CD4-positive, CD25-positive, alpha-beta regulatory T cell (primary cell): ENCODE results near the gene TCEANC. TPM values are rescaled to one million over a fixed set of nuclear protein-coding genes. Genes with fewer than 3 reads are reported as not detected.

Source experiments
- ATAC-seq, 2 donors: fragments of 150-1000 bp; cut with Tn5 transposase; one replicate each; pipeline ENCODE4 v1.10.0; 2021; ENCODE audit warnings: low read depth in 2 of 2, moderate number of reproducible peaks in 2 of 2, moderate library complexity in 1 of 2
- DNase-seq, 3 donors: peaks; one replicate each; pipeline versions ENCODE4 v3.0.0 to v3.0.0-alpha.2; 2012 to 2022; ENCODE audit warnings: mixed read lengths in 1 of 3
- H3K27ac ChIP-seq: one replicate; pipeline ENCODE4 v1.7.0; 2013; ENCODE audit warnings: mild to moderate bottlenecking, low read length; ENCODE audit not compliant: insufficient read depth, poor library complexity, severe bottlenecking
- H3K27me3 ChIP-seq: one replicate; pipeline ENCODE4 v1.7.0; 2013; ENCODE audit warnings: low read length; ENCODE audit not compliant: control insufficient read depth, insufficient read depth
- H3K36me3 ChIP-seq: one replicate; pipeline ENCODE4 v1.7.0; 2013; ENCODE audit warnings: mild to moderate bottlenecking, low read length, moderate library complexity; ENCODE audit not compliant: control insufficient read depth, insufficient read depth
- H3K4me1 ChIP-seq: 2 replicates; pipeline ENCODE4 v1.7.0; 2013; ENCODE audit warnings: mild to moderate bottlenecking, low read length; ENCODE audit not compliant: insufficient read depth, control insufficient read depth, poor library complexity, severe bottlenecking
- H3K4me3 ChIP-seq: one replicate; pipeline ENCODE4 v1.7.0; 2013; ENCODE audit warnings: low read depth, mild to moderate bottlenecking, low read length, moderate library complexity
- H3K9me3 ChIP-seq, 2 experiments: 1 replicate in 1 of 2; 2 replicates in 1 of 2; pipeline ENCODE4 v1.7.0; 2013; ENCODE audit warnings: low read length in 2 of 2, mild to moderate bottlenecking in 1 of 2, moderate library complexity in 1 of 2; ENCODE audit not compliant: control insufficient read depth in 2 of 2
- H3K27ac Mint-ChIP-seq, 3 donors: one replicate each; pipeline ENCODE4 v1.8.0; 2020 to 2022; ENCODE audit warnings: mild to moderate bottlenecking in 3 of 3, mixed read lengths in 3 of 3, moderate library complexity in 2 of 3
- H3K27me3 Mint-ChIP-seq: one replicate; pipeline ENCODE4 v1.8.0; 2022; ENCODE audit warnings: mild to moderate bottlenecking, mixed read lengths
- H3K36me3 Mint-ChIP-seq: one replicate; pipeline ENCODE4 v1.8.0; 2020; ENCODE audit warnings: mixed read lengths
- H3K4me1 Mint-ChIP-seq, 4 donors: one replicate each; pipeline ENCODE4 v1.8.0; 2020 to 2022; ENCODE audit warnings: mixed read lengths in 4 of 4, mild to moderate bottlenecking in 1 of 4
- H3K4me3 Mint-ChIP-seq, 4 donors: one replicate each; pipeline ENCODE4 v1.8.0; 2020 to 2022; ENCODE audit warnings: mild to moderate bottlenecking in 4 of 4, mixed read lengths in 4 of 4, moderate library complexity in 3 of 4
- H3K9me3 Mint-ChIP-seq, 7 donors: one replicate each; pipeline ENCODE4 v1.8.0; 2020 to 2022; ENCODE audit warnings: mixed read lengths in 7 of 7, mild to moderate bottlenecking in 3 of 7, moderate library complexity in 2 of 7
- polyA plus RNA-seq, 4 donors: library from polyadenylated mRNA; unstranded; fragments of 300-500 nt; fragmentation: Illumina TruSeq; gene quantifications; one replicate each; pipeline ENCODE4 v1.2.3, GENCODE V29; 2021
- total RNA-seq: library from RNA; stranded (reverse); gene quantifications from one replicate; pipeline ENCODE4 v1.2.3, GENCODE V29; 2022

Gene TCEANC
- total and polyA plus RNA-seq, 5 donors from 2014 or later, result 7.0 to 13.3 (median 7.7) TPM

DNA sequence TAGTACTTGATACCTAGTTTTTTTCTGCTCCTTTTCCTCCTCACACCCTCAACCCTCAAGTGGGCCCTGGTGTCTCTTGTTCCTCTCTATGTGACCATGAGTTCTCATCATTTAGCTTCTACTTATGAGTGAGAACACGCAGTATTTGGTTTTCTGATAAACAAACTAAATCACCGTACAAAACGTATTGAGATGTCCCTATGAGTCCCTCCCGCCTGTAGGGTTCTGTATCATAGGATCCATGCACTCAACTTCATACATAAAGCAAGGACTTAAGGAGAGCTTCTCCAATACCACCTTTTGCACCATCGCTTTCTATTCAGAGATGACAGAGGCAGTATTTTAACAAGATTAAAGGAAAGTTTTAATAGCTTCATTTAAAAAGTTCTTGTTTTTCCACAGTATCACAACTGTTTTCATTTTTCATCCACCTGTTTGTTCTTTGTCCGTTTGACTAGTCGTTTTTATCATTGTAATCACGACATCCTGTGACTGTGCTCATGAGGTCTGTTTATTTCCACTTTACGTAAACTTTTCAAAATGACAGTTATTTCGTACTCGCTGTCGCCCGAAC lies 35.5 kb downstream of the TCEANC start:
- Mint-ChIP-seq H3K4me3 (peak overlapping the region; percentile 90 to 95 (median 94)), H3K27me3 (no peaks in the 10 kb centered on the region), H3K9me3 (no peaks in the 10 kb centered on the region), H3K4me1 (peaks cover 11 to 42% (median 30%) of the 10 kb centered on the region in 4 donors), H3K27ac (peak overlapping the region; percentile 89 to 97 (median 97)), H3K36me3 (no peaks in the 10 kb centered on the region)
- Histone ChIP-seq H3K27me3 (no peaks in the 10 kb centered on the region), H3K27ac (peak overlapping the region; percentile 84), H3K36me3 (no peaks in the 10 kb centered on the region), H3K4me3 (peak overlapping the region; percentile 93), H3K4me1 (peaks cover 26% of the 10 kb centered on the region), H3K9me3 (no peaks in the 10 kb centered on the region)
- ATAC-seq (no peak), DNase-seq (no peak)

DNA sequence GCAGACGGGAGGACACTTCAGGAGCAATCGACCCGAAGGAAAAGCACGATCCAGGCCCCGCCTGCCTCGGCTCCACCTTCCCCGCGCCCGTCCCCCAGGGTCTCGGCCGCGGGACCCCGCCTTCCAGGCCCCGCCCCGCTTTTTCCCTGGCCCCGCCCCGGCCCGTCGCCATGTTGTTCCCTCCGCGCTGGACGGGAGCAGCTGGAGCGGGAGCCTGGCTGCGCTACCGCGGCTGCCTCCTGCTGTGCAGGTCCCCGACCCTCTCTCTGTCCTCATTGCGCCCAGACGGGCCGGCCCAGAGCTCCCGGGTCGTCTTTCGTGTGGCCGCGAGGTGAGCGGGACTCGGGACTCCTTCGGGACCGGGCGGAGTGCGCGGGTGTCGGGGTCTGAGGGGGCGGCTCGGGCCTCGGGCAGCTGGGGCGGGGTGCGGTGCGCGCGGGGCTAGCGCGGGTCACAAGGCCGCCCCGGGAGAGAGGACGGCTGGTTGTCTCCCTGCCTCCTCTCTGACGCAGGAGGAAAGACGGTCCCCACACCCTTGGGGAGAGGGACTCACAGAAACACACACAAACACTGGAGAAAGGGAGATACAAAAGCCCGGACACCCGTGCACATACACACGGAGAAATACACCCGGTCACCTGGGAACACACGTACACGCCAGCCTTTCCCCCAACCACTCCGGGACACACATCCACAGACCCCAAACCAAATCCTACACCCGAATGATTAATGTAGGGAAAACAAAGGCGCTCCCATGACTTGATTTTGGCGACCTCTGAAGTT lies 36.2 kb downstream of the TCEANC start, which contains the start of gene RAB9A:
Gene RAB9A (plus strand): TSS at position 171 of the 783 bp plus-strand sequence. CDS start 19,619 bp downstream, outside the sequence.
- H3K4me1 Mint-ChIP-seq, result peaks cover 11 to 47% (median 34%) of the 10 kb centered on the region in 4 donors
- ATAC-seq (peak; percentile 87 to 91), DNase-seq (peak; percentile 72 to 78 (median 76))
- H3K36me3 Mint-ChIP-seq, result no peaks in the 10 kb centered on the region
- Histone ChIP-seq H3K9me3 (no peaks in the 10 kb centered on the region), H3K4me1 (peaks cover 26% of the 10 kb centered on the region), H3K36me3 (no peaks in the 10 kb centered on the region), H3K27me3 (no peaks in the 10 kb centered on the region), H3K27ac (peak within 1 kb of the TSS; percentile 84), H3K4me3 (peak within 1 kb of the TSS; percentile 93)
- H3K4me3 Mint-ChIP-seq, result peak within 1 kb of the TSS; percentile 90 to 95 (median 94)
- H3K9me3 Mint-ChIP-seq, result no peaks in the 10 kb centered on the region
- no peaks in the 10 kb centered on the region for H3K27me3 Mint-ChIP-seq
- H3K27ac Mint-ChIP-seq, result peak within 1 kb of the TSS; percentile 89 to 97 (median 97)

DNA sequence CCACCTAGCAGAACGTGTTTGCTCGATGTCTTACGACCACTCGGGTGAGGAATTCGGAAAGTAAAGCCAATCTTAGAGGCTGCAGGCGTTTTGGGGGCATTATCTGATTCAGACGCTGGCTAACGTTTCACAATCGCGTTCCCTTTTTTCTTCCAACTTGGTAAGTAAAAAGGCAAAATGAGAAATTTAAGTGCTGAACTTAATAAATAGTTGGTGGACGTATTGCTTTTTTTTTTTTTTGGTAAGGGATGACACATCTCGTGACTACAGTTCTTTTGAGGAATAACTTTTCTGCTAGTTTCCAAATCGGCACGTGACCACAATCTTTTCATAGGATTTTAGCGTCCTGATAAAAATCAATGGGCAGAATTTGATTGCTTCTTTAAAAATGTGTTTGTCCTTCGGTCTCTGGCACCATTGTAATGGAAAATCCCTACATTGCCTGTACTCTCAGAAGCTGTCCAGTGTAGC lies 36.8 kb downstream of the TCEANC start:
- Histone ChIP-seq H3K27me3 (no peaks in the 10 kb centered on the region), H3K9me3 (no peaks in the 10 kb centered on the region), H3K27ac (peak overlapping the region; percentile 84), H3K36me3 (no peaks in the 10 kb centered on the region), H3K4me1 (peaks cover 26% of the 10 kb centered on the region), H3K4me3 (peak overlapping the region; percentile 90)
- H3K27me3 Mint-ChIP-seq, result no peaks in the 10 kb centered on the region
- H3K4me3 Mint-ChIP-seq, result peak overlapping the region; percentile 90 to 95 (median 94)
- H3K36me3 Mint-ChIP-seq, result no peaks in the 10 kb centered on the region
- DNase-seq (no peak), ATAC-seq (no peak)
- no peaks in the 10 kb centered on the region for H3K9me3 Mint-ChIP-seq
- H3K27ac Mint-ChIP-seq, result peak overlapping the region; percentile 89 to 97 (median 97)
- H3K4me1 Mint-ChIP-seq, result peaks cover 11 to 53% (median 34%) of the 10 kb centered on the region in 4 donors

DNA sequence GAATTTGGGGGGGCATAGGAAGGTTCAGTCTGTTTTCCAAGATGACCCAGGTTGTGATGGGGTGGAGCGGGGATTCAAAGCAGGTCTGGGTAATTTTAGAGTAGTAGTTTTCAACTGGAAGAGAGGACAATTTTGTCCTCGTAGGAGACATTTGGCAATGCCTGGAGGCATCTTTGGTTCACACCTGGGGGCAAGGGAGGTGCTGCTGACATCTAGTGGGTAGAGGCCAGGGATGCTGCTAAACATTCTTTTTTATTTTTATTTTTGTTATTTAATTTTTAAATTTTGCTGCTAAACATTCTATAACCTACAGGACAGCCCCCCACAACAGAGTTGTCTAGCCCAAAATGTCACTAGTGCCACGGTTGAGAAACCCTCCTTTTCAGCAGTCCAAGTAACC lies 37.9 kb downstream of the TCEANC start:
- H3K4me3 Mint-ChIP-seq, result peak overlapping the region; percentile 66 to 95 (median 92)
- ATAC-seq (no peak), DNase-seq (peak in 2 of 3 donors; percentile 16 to 17)
- no peaks in the 10 kb centered on the region for H3K36me3 Mint-ChIP-seq
- peak overlapping the region in 2 of 3 donors; percentile 24 to 82 for H3K27ac Mint-ChIP-seq
- no peaks in the 10 kb centered on the region for H3K9me3 Mint-ChIP-seq
- Histone ChIP-seq H3K4me3 (peak overlapping the region; percentile 90), H3K27me3 (no peaks in the 10 kb centered on the region), H3K27ac (no peak overlapping the region), H3K36me3 (no peaks in the 10 kb centered on the region), H3K9me3 (no peaks in the 10 kb centered on the region), H3K4me1 (peaks cover 26% of the 10 kb centered on the region)
- peaks cover 18 to 64% (median 41%) of the 10 kb centered on the region in 4 donors for H3K4me1 Mint-ChIP-seq
- H3K27me3 Mint-ChIP-seq, result no peaks in the 10 kb centered on the region

DNA sequence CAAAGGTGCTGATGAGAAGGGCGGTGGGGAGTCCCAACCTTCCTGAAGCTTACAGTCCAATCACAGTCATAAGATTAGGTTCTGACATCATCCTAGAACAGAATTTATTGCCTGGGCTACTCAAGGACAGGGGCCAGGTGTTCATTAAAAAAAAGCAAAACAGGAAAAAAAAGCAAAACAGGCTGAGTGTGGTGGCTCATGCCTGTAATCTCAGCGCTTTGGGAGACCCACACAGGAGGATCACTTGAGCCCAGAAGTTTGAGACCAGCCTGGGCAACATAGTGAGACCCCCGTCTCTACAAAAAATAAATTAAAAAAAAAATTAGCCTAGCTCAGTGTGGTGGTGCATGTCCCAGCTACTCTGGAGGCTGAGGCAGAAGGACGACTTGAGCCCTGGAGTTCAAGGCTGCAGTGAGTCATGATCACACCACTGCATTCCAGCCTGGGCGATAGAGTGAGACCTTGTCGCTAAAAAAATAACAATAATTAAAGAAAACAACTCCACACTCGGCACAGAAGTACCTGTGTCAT lies 39.0 kb downstream of the TCEANC start:
- H3K36me3 Mint-ChIP-seq, result no peaks in the 10 kb centered on the region
- Histone ChIP-seq H3K4me1 (peaks cover 26% of the 10 kb centered on the region), H3K36me3 (no peaks in the 10 kb centered on the region), H3K27me3 (no peaks in the 10 kb centered on the region), H3K9me3 (no peaks in the 10 kb centered on the region), H3K4me3 (peak overlapping the region; percentile 13), H3K27ac (no peak overlapping the region)
- H3K27me3 Mint-ChIP-seq, result no peaks in the 10 kb centered on the region
- ATAC-seq (no peak), DNase-seq (no peak)
- peaks cover 18 to 73% (median 46%) of the 10 kb centered on the region in 4 donors for H3K4me1 Mint-ChIP-seq
- no peak overlapping the region for H3K27ac Mint-ChIP-seq
- no peaks in the 10 kb centered on the region for H3K9me3 Mint-ChIP-seq
- peak overlapping the region; percentile 1 to 63 (median 36) for H3K4me3 Mint-ChIP-seq

DNA sequence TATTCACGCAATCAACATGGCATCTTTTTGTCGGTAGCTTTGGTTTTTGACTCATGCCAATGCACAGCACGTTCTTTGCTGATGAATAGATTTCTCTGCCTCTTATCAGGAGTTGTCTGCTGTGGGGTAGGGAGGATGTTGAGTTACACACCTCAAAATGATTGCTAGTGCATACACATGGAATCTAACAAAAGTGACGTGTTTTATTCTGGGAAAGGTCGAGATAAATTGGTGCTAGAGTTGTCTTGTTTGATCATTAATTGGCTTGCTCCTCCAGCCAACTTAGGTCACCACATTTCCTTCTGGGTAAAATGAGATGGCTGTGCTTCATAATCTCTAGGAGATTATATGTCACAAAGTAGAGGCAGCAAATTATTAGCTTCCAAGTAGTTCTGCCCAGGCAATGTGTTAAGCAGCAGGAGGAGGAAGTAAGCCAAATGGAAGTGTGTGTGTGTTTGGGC lies 39.9 kb downstream of the TCEANC start:
- Histone ChIP-seq H3K4me1 (peaks cover 26% of the 10 kb centered on the region), H3K27ac (no peak overlapping the region), H3K4me3 (no peak overlapping the region), H3K9me3 (no peaks in the 10 kb centered on the region), H3K36me3 (no peaks in the 10 kb centered on the region), H3K27me3 (no peaks in the 10 kb centered on the region)
- H3K27ac Mint-ChIP-seq, result peak overlapping the region in 2 of 3 donors; percentile 22 to 74
- no peak for DNase-seq
- H3K9me3 Mint-ChIP-seq, result no peaks in the 10 kb centered on the region
- H3K4me1 Mint-ChIP-seq, result peaks cover 18 to 78% (median 50%) of the 10 kb centered on the region in 4 donors
- no peaks in the 10 kb centered on the region for H3K27me3 Mint-ChIP-seq
- no peaks in the 10 kb centered on the region for H3K36me3 Mint-ChIP-seq
- peak overlapping the region in 2 of 4 donors; percentile 1 to 6 for H3K4me3 Mint-ChIP-seq
- ATAC-seq, result no peak

DNA sequence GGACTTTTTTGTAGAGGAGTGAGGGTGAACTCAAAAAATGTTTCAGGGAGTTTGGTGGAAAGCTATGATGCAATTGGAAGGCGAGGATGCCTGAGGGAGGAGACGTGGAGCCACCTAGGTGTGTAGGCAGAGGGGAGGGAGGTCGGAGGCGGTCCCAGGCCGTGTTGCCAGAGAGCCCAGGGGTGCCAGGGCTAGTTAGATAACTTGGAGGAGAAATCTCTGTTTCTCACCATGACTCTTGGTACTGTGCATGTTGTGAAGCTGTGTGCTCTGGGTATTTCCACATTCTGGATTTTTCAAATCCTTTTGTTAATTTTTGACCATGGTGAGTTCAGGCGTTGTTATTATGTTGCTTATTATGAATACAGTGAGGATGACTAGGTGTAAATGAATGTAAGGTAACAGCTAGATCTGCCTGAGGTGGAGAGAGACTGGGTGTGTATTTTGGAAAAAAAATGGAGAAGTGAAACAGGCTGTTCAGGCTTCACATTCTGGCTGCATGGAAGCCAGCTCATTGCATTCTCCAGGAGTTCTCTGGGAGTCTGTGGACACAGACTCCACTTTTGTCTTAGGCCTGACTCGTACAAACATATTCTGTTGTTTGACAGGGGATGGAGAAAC lies 40.5 kb downstream of the TCEANC start:
- DNase-seq (no peak), ATAC-seq (no peak)
- Histone ChIP-seq H3K4me3 (peak overlapping the region; percentile 19), H3K36me3 (no peaks in the 10 kb centered on the region), H3K27me3 (no peaks in the 10 kb centered on the region), H3K27ac (no peak overlapping the region), H3K4me1 (peaks cover 24% of the 10 kb centered on the region), H3K9me3 (no peaks in the 10 kb centered on the region)
- Mint-ChIP-seq H3K27me3 (no peaks in the 10 kb centered on the region), H3K4me3 (peak overlapping the region in 3 of 4 donors; percentile 7 to 30 (median 24)), H3K4me1 (peaks cover 15 to 72% (median 47%) of the 10 kb centered on the region in 4 donors), H3K9me3 (no peaks in the 10 kb centered on the region), H3K36me3 (no peaks in the 10 kb centered on the region), H3K27ac (peak overlapping the region in 2 of 3 donors; percentile 10 to 83)
